HG02852 (cell line): ENCODE measurements around the gene B3GAT1.
"Not testable (repeated sequence)": the region's sequence is repeated elsewhere in the genome, so short reads cannot be mapped to it uniquely, and the experiment has no call there.

Experiments used
- ATAC-seq: cut with Tn5 transposase; IDR thresholded peaks from one replicate; pipeline ENCODE4 v1.9.1; 2021; ENCODE audit warnings: mild to moderate bottlenecking, moderate library complexity; ENCODE audit not compliant: unreplicated experiment

The B3GAT1 gene, protein sequence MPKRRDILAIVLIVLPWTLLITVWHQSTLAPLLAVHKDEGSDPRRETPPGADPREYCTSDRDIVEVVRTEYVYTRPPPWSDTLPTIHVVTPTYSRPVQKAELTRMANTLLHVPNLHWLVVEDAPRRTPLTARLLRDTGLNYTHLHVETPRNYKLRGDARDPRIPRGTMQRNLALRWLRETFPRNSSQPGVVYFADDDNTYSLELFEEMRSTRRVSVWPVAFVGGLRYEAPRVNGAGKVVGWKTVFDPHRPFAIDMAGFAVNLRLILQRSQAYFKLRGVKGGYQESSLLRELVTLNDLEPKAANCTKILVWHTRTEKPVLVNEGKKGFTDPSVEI

GRCh38 chr11:134412203-134413042 lies at the start of gene B3GAT1:
B3GAT1 (minus strand) TSS chr11:134412242; CDS start chr11:134387659, 24,583 bp downstream.
- ATAC-seq = no peak

- no peak for ATAC-seq
These were observed 49.6 kb upstream of the B3GAT1 start for GRCh38 chr11:134461621-134462020.

- ATAC-seq = no peak
These were observed 48.8 kb upstream of the B3GAT1 start for GRCh38 chr11:134460881-134461280.

DNA sequence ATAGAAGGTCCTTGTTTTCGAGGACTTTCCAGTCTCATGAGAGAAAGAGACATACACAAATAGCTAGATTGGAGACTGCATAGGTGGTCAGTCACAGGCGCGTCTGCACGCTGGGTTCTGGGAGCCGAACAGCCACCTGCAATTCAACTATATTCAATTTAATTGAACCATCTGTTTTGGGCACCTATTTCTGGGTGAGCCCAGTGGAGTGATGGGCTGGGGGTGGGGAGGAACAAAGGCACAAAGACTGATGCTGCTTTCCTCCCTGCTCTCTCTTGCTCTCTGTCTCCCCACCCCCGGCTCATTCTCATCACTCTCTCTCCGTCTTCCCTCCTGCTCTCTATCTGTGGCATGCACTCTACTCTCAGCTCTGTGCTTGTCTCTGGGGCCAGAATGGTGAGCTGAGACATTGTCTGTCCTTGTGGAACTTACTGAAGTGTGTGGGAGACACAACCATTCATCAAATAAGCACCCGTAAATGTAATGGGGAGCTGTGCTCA lies 48.1 kb upstream of the B3GAT1 start:
- ATAC-seq = no peak

DNA sequence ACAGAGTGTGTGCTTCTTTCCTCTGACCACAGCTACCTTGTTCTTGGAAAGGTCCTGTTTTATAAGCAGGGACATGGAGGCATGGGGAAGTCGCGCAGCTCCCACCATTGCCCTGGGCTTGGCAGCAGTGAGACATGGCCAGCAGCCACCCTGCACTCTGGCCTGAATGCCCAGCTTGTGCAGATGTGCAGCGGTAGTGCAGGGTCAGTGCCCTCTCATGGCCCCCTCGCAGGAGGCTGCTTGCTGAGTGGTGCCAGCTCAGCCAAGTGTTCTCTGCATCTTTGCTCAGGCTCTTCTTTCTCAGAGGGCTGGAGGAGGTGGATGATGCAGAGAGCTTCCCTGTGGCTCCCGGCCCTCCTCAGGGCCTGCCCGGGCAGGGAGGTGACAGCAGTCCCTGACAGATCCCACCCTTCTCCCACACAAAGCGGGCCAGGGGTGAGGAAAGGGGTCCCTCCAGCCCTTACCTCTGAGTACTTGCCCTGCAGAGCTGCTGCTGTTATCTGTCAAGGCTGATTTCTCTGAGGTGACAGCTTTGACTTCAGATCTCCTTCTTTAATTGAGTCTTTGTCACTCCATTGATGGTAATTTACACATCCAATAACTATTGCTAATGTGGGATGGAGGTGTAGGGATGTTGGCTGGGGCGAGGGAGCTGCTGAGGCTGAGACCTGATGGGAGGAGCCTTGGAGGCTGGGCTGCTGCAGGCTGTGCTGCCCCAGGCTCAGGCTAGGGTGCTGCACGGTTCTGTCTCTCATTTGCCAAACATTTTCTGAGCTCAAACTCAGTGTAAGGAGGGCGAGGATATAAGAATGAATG lies 47.4 kb upstream of the B3GAT1 start:
- no peak for ATAC-seq

- ATAC-seq = not testable (repeated sequence)
These were observed 45.5 kb upstream of the B3GAT1 start for GRCh38 chr11:134457411-134458007.

DNA sequence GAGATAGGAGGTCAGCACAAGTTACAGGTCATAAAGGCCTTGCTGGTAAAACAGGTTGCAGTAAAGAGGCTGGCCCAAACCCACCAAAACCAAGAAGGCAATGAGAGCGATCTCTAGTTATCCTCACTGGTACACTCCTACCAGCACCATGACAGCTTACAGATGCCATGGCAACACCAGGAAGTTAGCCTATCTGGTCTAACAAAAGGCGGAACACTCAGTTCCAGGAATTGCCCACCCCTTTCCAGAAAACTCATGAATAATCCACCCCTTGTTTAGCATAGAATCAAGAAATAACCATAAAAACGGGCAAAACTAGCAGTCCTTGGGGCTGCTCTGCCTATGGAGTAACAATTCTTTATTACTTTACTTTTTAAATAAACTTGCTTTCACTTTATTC lies 43.5 kb upstream of the B3GAT1 start:
- no peak for ATAC-seq

GRCh38 chr11:134454146-134454690 lies 42.2 kb upstream of the B3GAT1 start:
- ATAC-seq = no peak

- ATAC-seq = no peak
These were observed 41.4 kb upstream of the B3GAT1 start for GRCh38 chr11:134453441-134453840.

- ATAC-seq = no peak
These were observed 40.8 kb upstream of the B3GAT1 start for GRCh38 chr11:134452838-134453155.

DNA sequence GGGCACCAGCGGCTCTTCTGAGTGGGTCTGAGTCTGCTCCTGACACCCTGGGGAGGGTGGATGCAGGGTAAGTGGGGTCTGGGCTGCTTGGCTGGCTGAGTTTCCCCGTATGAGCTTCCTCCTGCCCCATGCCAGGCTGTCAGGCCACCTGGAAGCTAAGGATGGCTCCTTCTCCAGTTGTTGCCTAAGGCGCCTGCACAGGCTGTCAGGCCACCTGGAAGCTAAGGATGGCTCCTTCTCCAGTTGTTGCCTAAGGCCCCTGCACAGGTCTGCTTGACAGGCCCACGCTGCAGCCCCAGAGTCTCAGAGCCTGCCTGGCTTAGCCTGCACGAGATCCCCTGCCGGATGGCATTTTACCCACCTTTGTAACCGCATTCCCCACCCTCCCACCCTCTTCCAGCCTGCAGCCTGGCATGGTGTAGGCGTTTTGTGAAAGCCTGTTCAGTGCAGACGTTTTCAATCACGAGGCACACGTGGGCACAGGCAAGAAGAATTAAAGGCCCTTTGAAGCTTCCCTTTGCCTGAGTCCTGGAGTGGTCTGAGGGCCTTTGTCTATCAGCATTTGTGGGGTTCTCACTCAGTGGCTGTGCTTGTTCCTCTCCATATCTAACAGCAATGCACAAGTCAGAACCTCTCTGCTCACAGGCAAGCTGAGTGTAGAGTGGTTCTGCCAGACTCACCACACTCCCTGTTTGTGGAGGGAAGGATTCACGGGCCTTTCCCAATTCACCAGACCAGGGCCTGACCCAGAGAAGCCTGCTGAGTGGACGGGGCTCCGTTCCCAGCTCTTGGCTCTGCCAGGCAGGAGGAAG lies 40.2 kb upstream of the B3GAT1 start:
- no peak for ATAC-seq

- ATAC-seq = no peak
These were observed 38.1 kb upstream of the B3GAT1 start for GRCh38 chr11:134450186-134450585.

DNA sequence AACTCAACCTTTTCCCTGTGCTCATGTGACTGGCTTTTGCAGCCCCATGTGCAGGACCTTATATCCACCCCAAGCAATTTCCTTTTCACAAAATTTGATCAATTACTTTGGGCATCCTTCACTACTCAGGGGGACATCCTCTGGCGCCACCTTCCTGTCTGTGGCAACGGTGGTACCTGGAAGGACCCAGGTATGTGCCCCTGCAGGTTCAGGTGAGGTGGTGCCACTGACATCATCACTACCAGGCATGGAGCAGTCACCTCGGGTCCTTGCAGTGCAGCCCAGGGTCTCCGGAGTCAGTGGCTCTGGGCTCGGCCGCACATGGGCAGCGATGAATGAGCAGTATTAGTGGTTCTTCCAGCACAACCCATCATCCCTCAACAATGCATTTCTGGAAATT lies 37.7 kb upstream of the B3GAT1 start:
- ATAC-seq = no peak

- ATAC-seq = no peak
These were observed 37.0 kb upstream of the B3GAT1 start for GRCh38 chr11:134449051-134449450.

GRCh38 chr11:134447696-134448095 lies 35.7 kb upstream of the B3GAT1 start:
- no peak for ATAC-seq

DNA sequence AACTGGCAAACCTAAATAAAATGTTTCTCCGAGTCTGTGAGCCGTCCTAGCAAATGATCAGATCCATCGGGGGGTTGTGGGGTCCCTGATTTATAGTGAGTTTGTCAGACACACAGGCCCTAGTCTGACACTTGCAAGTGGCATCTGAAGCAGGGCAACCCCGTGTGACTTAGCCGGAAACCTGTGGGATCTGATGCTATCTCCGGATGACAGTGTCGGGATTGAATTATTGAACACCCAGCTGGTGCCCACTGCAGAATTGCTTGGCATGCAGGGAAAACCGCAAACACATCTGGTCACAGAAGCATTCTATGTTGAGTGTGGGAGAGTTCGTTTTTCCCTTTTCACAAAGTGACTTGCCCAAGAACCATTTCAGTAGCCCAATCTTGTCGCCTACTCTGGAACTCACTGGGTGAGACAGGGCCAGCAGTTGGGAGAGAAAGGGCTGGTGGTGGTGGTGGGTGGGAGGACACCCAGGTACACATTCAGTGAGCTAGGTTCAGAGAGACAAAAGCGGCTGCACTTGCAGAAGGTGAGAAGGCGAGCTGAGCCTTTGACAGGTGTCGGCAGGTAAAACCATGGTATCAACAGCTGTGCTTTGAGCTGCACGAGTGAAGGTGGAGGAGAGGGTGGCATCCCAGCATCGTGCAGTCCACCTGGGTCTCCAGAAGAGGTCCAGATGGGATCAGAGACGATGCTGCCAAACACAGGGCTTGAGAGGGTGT lies 33.7 kb upstream of the B3GAT1 start:
- ATAC-seq = no peak

GRCh38 chr11:134444160-134445108 lies 32.4 kb upstream of the B3GAT1 start:
- ATAC-seq = not testable (repeated sequence)

GRCh38 chr11:134443246-134443645 lies 31.2 kb upstream of the B3GAT1 start:
- ATAC-seq = no peak
